Measurements from ENCODE around the gene NAE1. TPM values are rescaled to one million over a fixed set of nuclear protein-coding genes. Genes with fewer than 3 reads are reported as not detected.

The NAE1 gene
- total and polyA plus RNA-seq, 2 donors from 2014 or later = 37.5 to 45.6 TPM

- Histone ChIP-seq H3K4me3 (ENCODE audit: low read length in 3 of 3) (no peak overlapping the region), H3K9me3 (ENCODE audit: control insufficient read depth in 2 of 3, insufficient read depth in 1 of 3, low read length in 3 of 3) (no peaks in the 10 kb centered on the region), H3K27ac (ENCODE audit: low read depth in 2 of 2, low read length in 2 of 2) (no peak overlapping the region), H3K36me3 (ENCODE audit: control insufficient read depth in 2 of 3, insufficient read depth in 3 of 3, low read length in 3 of 3) (no peaks in the 10 kb centered on the region), H3K4me1 (ENCODE audit: control insufficient read depth in 2 of 3, insufficient read depth in 2 of 3, low read depth in 1 of 3, low read length in 3 of 3) (no peaks in the 10 kb centered on the region), H3K27me3 (ENCODE audit: control insufficient read depth, insufficient read depth, low read length) (no peaks in the 10 kb centered on the region), H3K9ac (ENCODE audit: low read length in 3 of 3) (no peak overlapping the region)
- TF ChIP-seq CTCF (IDR thresholded peaks at IDR 0.05; ENCODE audit: borderline replicate concordance, extremely low read depth, insufficient read depth) = no peak
- DNase-seq (no peak), FAIRE-seq (no peak)
- intact Hi-C loops (cut with DNase I) = no loop called here
Observed at GRCh38 chr16:66786551-66786950, 44.2 kb downstream of the NAE1 start.

GRCh38 chr16:66776457-66776856 is 54.3 kb downstream of the NAE1 start:
- no peak overlapping the region for H3K4me3 ChIP-seq (ENCODE audit: low read length in 3 of 3)
- H3K9ac ChIP-seq (ENCODE audit: low read length in 3 of 3) = no peak overlapping the region
- H3K27me3 ChIP-seq (ENCODE audit: control insufficient read depth, insufficient read depth, low read length) = no peaks in the 10 kb centered on the region
- no peak for FAIRE-seq
- H3K4me1 ChIP-seq (ENCODE audit: control insufficient read depth in 2 of 3, insufficient read depth in 2 of 3, low read depth in 1 of 3, low read length in 3 of 3) = no peaks in the 10 kb centered on the region
- no peaks in the 10 kb centered on the region for H3K36me3 ChIP-seq (ENCODE audit: control insufficient read depth in 2 of 3, insufficient read depth in 3 of 3, low read length in 3 of 3)
- no peak overlapping the region for H3K27ac ChIP-seq (ENCODE audit: low read depth in 2 of 2, low read length in 2 of 2)
- intact Hi-C loops (cut with DNase I) = no loop called here
- no peak for TF ChIP-seq CTCF (IDR thresholded peaks at IDR 0.05; ENCODE audit: borderline replicate concordance, extremely low read depth, insufficient read depth)
- no peaks in the 10 kb centered on the region for H3K9me3 ChIP-seq (ENCODE audit: control insufficient read depth in 2 of 3, insufficient read depth in 1 of 3, low read length in 3 of 3)
- DNase-seq = no peak

- no peak overlapping the region for H3K27ac ChIP-seq (ENCODE audit: low read depth in 2 of 2, low read length in 2 of 2)
- H3K9me3 ChIP-seq (ENCODE audit: control insufficient read depth in 2 of 3, insufficient read depth in 1 of 3, low read length in 3 of 3) = no peaks in the 10 kb centered on the region
- FAIRE-seq (no peak), DNase-seq (no peak)
- intact Hi-C loops (cut with DNase I) = no loop called here
- no peak for TF ChIP-seq CTCF (IDR thresholded peaks at IDR 0.05; ENCODE audit: borderline replicate concordance, extremely low read depth, insufficient read depth)
- H3K36me3 ChIP-seq (ENCODE audit: control insufficient read depth in 2 of 3, insufficient read depth in 3 of 3, low read length in 3 of 3) = no peaks in the 10 kb centered on the region
- H3K9ac ChIP-seq (ENCODE audit: low read length in 3 of 3) = no peak overlapping the region
- no peaks in the 10 kb centered on the region for H3K27me3 ChIP-seq (ENCODE audit: control insufficient read depth, insufficient read depth, low read length)
- H3K4me3 ChIP-seq (ENCODE audit: low read length in 3 of 3) = no peak overlapping the region
- H3K4me1 ChIP-seq (ENCODE audit: control insufficient read depth in 2 of 3, insufficient read depth in 2 of 3, low read depth in 1 of 3, low read length in 3 of 3) = no peaks in the 10 kb centered on the region
Observed at GRCh38 chr16:66774981-66775380, 55.8 kb downstream of the NAE1 start.

GRCh38 chr16:66758086-66758485 is 72.7 kb downstream of the NAE1 start:
- no peak for FAIRE-seq
- Histone ChIP-seq H3K4me3 (ENCODE audit: low read length in 3 of 3) (no peak overlapping the region), H3K27me3 (ENCODE audit: control insufficient read depth, insufficient read depth, low read length) (no peaks in the 10 kb centered on the region), H3K9me3 (ENCODE audit: control insufficient read depth in 2 of 3, insufficient read depth in 1 of 3, low read length in 3 of 3) (no peaks in the 10 kb centered on the region), H3K4me1 (ENCODE audit: control insufficient read depth in 2 of 3, insufficient read depth in 2 of 3, low read depth in 1 of 3, low read length in 3 of 3) (no peaks in the 10 kb centered on the region), H3K9ac (ENCODE audit: low read length in 3 of 3) (no peak overlapping the region), H3K36me3 (ENCODE audit: control insufficient read depth in 2 of 3, insufficient read depth in 3 of 3, low read length in 3 of 3) (no peaks in the 10 kb centered on the region), H3K27ac (ENCODE audit: low read depth in 2 of 2, low read length in 2 of 2) (no peak overlapping the region)
- no peak for TF ChIP-seq CTCF (IDR thresholded peaks at IDR 0.05; ENCODE audit: borderline replicate concordance, extremely low read depth, insufficient read depth)
- no peak for DNase-seq
- intact Hi-C loops (cut with DNase I) = no loop called here

All from kidney (tissue), 14 donors.